GM21381 (cell line): ENCODE results near the gene PRR13.
"Not testable (repeated sequence)": the region's sequence is repeated elsewhere in the genome, so short reads cannot be mapped to it uniquely, and the experiment has no call there.

ENCODE experiments used
- ATAC-seq: cut with Tn5 transposase; IDR thresholded peaks from one replicate; pipeline ENCODE4 v1.9.1; 2021; ENCODE audit warnings: mild to moderate bottlenecking, moderate library complexity; ENCODE audit not compliant: unreplicated experiment

Gene PRR13, protein sequence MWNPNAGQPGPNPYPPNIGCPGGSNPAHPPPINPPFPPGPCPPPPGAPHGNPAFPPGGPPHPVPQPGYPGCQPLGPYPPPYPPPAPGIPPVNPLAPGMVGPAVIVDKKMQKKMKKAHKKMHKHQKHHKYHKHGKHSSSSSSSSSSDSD

DNA sequence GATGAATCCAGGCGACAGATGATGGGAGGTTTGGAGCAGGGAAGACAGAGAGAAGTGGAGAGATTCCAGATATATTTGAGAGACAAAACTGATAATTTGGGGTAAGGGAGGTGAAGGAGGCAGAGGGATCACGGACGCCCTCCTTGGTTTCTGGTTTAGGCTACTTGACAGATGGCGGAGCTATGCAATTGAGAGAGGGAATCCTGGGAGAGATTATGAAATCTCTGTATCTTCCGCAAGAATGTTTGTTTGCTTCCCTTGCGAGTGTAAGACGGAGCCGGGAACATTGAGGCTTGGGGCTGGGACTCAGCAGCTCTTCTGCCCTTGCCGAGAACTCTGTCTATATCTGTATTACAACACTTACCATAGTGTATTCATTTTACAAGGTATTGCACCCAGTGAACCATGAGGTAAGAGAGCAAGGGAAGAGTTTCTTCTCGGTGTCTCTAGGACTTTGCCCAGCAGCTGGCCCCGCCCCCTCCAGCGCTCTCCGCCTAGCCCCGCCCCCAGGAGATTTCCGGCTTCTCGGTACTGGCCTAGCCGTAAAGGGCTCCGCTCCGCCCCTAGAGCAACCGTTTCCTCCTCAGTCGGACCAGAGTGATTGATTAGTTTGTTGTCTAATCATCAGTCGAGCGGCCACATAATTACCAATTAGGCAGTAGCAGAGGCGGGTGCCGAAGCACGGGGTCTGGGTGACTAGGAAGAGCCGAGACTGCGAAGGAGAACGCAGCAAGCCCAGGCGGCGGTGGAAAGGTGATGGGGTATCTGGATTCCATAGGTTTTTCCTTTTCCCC lies at the start of gene PRR13:
Gene PRR13, plus strand, starts transcription at position 695 of the 794 bp plus-strand sequence. CDS start 981 bp downstream, outside the sequence.
- ATAC-seq: peak; percentile 97

DNA sequence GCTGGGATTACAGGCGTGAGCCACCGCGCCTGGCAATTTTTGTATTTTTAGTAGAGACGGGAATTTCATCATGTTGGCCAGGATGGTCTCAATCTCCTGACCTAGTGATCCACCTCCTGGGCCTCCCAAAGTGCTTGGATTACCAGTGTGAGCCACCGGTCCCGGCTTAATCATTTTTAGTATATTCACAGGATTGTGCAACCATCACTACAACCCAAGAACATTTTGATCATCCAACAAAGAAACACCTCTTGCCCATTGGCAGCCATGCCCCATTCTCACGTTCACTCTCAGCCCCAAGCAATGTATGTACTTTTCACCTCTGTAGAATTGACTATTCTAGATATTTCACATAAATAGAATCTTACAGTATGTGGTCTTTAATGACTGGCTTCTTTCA lies 41.6 kb upstream of the PRR13 start:
- ATAC-seq: no peak

DNA sequence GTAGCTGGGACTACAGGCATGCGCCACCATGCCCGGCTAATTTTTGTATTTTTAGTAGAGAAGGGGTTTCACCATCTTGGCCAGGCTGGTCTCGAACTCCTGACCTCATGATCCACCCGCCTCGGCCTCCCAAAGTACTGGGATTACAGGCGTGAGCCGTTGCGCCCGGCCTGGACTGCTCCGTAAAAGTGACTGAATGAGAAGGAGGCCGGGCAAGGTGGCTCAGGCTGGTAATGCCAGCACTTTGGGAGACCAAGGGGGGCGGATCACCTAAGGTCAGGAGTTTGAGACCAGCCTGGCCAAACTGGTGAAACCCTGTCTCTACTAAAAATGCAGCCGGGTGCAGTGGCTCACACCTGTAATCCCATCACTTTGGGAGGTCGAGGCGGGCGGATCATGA lies 39.2 kb upstream of the PRR13 start:
- not testable (repeated sequence) for ATAC-seq

DNA sequence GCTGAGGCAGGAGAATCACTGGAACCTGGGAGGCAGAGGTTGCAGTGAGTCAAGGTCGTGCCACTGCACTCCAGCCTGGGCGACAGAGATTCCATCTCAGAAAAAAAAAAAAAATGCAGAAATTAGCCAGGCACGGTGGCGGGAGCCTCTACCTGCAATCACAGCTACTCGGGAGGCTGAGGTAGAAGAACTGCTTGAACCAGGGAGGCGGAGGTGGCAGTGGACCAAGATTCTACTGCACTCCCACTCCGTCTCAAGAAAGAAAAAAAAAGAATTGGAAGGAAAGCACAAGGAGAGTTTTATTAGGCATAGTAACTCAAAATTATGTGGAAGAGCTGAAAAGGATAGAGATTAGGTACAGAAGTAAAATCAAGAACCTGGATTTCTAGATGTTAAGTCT lies 38.7 kb upstream of the PRR13 start:
- no peak for ATAC-seq

GRCh38 chr12:53410951-53411350 lies 30.6 kb upstream of the PRR13 start:
- ATAC-seq: no peak

- ATAC-seq: no peak
Observed at GRCh38 chr12:53413485-53414204, 27.9 kb upstream of the PRR13 start.

- no peak for ATAC-seq
Observed at GRCh38 chr12:53414756-53415417, 26.6 kb upstream of the PRR13 start.

- not testable (repeated sequence) for ATAC-seq
Observed at GRCh38 chr12:53415752-53416389, 25.7 kb upstream of the PRR13 start.

GRCh38 chr12:53417291-53417816 lies 24.2 kb upstream of the PRR13 start:
- ATAC-seq: not testable (repeated sequence)

GRCh38 chr12:53418221-53418620 lies 23.3 kb upstream of the PRR13 start:
- ATAC-seq: no peak

DNA sequence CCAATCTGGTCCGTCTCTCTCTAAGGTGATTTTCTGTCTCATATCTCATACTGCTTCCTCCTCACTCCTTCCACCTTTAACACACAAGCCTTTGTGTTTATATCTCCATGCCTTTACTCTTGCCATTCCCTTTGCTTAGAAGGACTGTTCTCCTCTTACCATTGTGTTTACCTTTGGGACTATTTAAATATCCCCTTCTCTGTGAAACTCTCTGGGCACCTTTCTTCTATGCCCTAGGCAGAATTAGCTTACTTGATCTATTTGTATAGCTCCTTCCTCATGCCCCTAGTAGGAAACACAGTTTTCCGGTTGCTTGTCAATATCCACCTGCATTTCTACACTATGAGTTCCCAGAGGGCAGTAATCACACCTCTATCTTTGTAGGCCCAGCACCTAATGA lies 21.8 kb upstream of the PRR13 start:
- no peak for ATAC-seq

DNA sequence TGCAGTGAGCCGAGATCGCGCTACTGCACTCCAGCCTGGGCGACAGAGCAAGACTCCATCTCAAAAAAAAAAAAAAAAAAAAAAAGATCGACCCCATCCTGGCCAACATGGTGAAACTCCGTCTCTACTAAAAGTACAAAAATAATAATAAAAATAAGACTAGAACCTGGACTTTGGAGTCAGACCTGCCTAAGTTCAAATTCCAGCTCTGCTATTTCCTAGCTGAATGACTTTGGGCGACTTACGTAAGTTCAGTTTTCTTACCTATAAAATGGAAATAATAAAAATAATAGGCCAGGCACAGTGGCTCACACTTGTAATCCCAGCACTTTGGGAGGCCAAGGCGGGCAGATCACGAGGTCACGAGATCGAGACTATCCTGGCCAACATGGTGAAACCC lies 19.3 kb upstream of the PRR13 start:
- not testable (repeated sequence) for ATAC-seq

DNA sequence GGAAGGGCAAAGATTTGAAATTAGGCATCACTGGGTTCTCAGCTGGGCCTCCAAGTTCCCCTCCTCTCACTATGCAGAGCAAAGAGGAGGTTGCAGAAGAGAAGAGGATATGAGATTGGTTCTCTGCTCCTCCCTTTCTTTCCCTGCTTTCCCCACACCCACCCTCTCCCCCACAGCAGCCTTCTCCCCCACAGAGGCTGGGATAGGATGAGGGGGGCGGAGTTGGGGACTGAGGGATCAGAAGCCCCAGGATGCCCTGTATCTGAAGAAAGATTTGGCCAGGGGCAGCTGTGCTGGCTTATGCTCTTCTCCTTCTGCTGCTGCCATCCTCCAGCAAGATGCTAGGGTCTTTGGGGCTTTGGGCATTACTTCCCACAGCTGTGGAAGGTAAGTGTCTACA lies 17.9 kb upstream of the PRR13 start, which contains the start of gene AMHR2:
Gene AMHR2, plus strand, starts transcription at position 259 of the 400 bp plus-strand sequence. Its CDS starts 80 bp downstream, at position 339.
- ATAC-seq: no peak

- no peak for ATAC-seq
Observed at GRCh38 chr12:53424626-53425514, 16.7 kb upstream of the PRR13 start.

DNA sequence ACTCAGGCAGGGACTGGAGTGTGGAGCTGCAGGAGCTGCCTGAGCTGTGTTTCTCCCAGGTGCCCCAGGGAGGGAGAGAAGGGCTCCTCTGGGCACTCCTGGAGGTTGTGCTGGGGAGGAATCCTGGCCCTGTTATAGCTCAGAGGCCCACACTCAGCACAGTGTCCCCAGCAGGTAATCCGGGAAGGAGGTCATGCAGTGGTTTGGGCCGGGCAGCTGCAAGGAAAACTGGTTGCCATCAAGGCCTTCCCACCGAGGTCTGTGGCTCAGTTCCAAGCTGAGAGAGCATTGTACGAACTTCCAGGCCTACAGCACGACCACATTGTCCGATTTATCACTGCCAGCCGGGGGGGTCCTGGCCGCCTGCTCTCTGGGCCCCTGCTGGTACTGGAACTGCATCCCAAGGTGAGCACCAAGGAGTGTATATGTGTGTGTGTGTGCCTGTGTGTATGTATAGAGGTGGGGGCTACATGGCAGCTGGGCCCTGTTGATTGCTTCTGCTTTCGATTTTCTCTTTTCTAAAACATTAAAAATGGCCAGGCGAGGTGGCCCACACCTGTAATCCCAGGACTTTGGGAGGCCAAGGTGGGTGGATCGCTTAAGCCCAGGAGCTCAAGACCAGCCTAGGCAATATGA lies 15.9 kb upstream of the PRR13 start:
- no peak for ATAC-seq

- no peak for ATAC-seq
Observed at GRCh38 chr12:53427905-53428594, 13.5 kb upstream of the PRR13 start.

- no peak for ATAC-seq
Observed at GRCh38 chr12:53428741-53429140, 12.8 kb upstream of the PRR13 start.

DNA sequence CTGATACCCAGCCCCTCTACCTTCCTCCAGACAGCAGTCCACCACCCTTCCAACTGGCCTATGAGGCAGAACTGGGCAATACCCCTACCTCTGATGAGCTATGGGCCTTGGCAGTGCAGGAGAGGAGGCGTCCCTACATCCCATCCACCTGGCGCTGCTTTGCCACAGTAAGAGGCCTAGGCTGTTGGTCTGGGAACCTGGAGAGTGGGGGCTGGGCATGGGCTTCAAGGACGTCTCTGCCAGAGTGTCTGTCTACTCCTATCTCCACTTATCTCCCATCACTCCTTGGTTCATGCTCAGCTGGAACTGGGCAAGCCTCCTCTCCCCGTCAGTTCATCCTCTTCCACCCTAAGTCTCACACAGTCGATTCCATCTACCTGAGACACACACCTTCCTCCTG lies 11.4 kb upstream of the PRR13 start:
- no peak for ATAC-seq
